Measurements from ENCODE around the gene SEPTIN2.
"Not testable (repeated sequence)": the region's sequence is repeated elsewhere in the genome, so short reads cannot be mapped to it uniquely, and the experiment has no call there.

GRCh38 chr2:241293378-241293797 lies 22.3 kb upstream of the SEPTIN2 start:
- not testable (repeated sequence) for TF ChIP-seq CTCF, POLR2A (IDR thresholded peaks at IDR 0.05)
